ENCODE results near the gene MGAT4A.

DNA sequence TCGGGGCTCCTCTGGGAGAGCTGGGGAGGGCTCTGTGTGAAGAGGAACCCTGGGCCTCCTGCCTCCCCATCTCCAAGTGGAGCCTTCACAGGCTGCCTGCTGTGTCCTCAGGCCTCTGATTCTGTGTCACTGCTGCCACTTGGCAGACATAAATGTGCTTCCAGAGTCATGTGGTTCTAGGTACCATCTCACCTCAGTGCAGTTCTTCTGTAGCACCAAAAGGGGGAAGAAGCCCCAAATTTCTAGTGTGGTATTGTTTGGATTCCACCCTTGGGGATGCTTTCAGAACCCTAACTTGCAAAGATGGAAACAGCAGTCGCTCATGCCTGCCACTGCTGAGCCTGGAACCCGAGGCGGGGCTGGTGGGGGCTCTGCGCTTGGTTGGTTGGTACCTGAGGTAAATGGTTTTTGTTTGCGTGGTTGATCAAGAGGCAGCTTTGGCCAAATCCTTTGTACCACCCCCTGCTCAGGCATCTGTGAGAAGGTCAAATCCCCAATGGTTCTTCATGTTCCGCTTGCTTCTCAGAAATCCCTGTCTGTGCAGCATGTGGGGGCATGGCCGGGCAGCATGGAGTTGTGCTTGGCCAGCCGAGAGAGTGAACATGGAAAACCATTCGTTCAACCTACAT lies 150.2 kb downstream of the MGAT4A start:
- TF ChIP-seq, protein P1, sequence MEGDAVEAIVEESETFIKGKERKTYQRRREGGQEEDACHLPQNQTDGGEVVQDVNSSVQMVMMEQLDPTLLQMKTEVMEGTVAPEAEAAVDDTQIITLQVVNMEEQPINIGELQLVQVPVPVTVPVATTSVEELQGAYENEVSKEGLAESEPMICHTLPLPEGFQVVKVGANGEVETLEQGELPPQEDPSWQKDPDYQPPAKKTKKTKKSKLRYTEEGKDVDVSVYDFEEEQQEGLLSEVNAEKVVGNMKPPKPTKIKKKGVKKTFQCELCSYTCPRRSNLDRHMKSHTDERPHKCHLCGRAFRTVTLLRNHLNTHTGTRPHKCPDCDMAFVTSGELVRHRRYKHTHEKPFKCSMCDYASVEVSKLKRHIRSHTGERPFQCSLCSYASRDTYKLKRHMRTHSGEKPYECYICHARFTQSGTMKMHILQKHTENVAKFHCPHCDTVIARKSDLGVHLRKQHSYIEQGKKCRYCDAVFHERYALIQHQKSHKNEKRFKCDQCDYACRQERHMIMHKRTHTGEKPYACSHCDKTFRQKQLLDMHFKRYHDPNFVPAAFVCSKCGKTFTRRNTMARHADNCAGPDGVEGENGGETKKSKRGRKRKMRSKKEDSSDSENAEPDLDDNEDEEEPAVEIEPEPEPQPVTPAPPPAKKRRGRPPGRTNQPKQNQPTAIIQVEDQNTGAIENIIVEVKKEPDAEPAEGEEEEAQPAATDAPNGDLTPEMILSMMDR (IDR thresholded peaks at IDR 0.05), result no peak
- TF ChIP-seq EP300 (IDR thresholded peaks at IDR 0.05), result no peak
